GM12801 (cell line): ENCODE measurements around the gene RNF113B.

Source experiments
- CTCF ChIP-seq: IDR thresholded peaks from one replicate; pipeline ENCODE4 v1.5.1; 2011; ENCODE audit warnings: control low read depth; ENCODE audit not compliant: insufficient read length; ENCODE audit errors: extremely low read depth

The RNF113B gene

GRCh38 chr13:98176777-98177608 is at the start of gene RNF113B:
Gene RNF113B (minus strand): TSS chr13:98177269. CDS start chr13:98177236, 33 bp downstream.
- no peak for TF ChIP-seq CTCF

- no peak for TF ChIP-seq CTCF
Observed at GRCh38 chr13:98226496-98226895, 49.4 kb upstream of the RNF113B start.

- no peak for TF ChIP-seq CTCF
Observed at GRCh38 chr13:98225036-98225940, 48.2 kb upstream of the RNF113B start.

GRCh38 chr13:98224557-98224956 is 47.5 kb upstream of the RNF113B start:
- TF ChIP-seq CTCF: no peak

GRCh38 chr13:98223741-98224140 is 46.7 kb upstream of the RNF113B start:
- TF ChIP-seq CTCF: no peak

GRCh38 chr13:98222816-98223215 is 45.7 kb upstream of the RNF113B start:
- TF ChIP-seq CTCF: no peak

- no peak for TF ChIP-seq CTCF
Observed at GRCh38 chr13:98222081-98222554, 45.0 kb upstream of the RNF113B start.
